GM12892 (cell line): ENCODE measurements around the gene CCDC38.

ENCODE experiments used
- POLR2A ChIP-seq: IDR thresholded peaks from 2 replicates; pipeline ENCODE4 v1.6.1; 2011; ENCODE audit warnings: low read depth, low read length, control low read depth
- POLR2AphosphoS5 ChIP-seq: IDR thresholded peaks from 2 replicates; pipeline ENCODE4 v1.6.1; 2011; ENCODE audit warnings: low read depth, low read length, control low read depth
- TAF1 ChIP-seq: IDR thresholded peaks from 2 replicates; pipeline ENCODE4 v1.6.1; 2011; ENCODE audit warnings: low read depth, mild to moderate bottlenecking, control low read depth, low read length, borderline replicate concordance

- no peak for TF ChIP-seq POLR2AphosphoS5
- no peak for TF ChIP-seq POLR2A
- TF ChIP-seq TAF1: no peak
Measured at GRCh38 chr12:95959107-95959506, 16.7 kb upstream of the CCDC38 start.
